ENCODE measurements around the gene RAP2C.

DNA sequence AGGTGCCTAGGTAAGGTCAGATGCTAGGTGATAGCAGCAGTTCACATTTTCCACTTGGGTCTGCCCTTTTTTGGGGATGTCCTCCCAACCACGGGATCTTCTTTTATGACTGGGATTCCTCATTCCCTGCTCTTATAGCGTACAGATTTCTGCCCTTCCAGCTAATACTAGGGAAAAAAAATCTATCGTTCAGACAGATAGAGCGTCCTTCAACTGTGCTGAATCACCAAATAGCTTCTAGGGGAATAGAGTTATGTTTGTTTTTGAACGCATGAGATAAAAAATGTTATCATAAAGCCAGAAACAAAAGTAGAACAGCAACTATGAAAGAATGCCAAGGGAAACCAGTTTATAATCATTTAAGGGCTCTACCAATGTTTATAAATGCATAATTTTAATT lies 13.0 kb downstream of the RAP2C start:
- TF ChIP-seq, protein P1, sequence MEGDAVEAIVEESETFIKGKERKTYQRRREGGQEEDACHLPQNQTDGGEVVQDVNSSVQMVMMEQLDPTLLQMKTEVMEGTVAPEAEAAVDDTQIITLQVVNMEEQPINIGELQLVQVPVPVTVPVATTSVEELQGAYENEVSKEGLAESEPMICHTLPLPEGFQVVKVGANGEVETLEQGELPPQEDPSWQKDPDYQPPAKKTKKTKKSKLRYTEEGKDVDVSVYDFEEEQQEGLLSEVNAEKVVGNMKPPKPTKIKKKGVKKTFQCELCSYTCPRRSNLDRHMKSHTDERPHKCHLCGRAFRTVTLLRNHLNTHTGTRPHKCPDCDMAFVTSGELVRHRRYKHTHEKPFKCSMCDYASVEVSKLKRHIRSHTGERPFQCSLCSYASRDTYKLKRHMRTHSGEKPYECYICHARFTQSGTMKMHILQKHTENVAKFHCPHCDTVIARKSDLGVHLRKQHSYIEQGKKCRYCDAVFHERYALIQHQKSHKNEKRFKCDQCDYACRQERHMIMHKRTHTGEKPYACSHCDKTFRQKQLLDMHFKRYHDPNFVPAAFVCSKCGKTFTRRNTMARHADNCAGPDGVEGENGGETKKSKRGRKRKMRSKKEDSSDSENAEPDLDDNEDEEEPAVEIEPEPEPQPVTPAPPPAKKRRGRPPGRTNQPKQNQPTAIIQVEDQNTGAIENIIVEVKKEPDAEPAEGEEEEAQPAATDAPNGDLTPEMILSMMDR (tag by site-specific recombination; IDR thresholded peaks at IDR 0.05): no peak
- TF ChIP-seq ZNF274 (IDR thresholded peaks at IDR 0.05; ENCODE audit: low read length): no peak
- no peak for TF ChIP-seq ZNF274 (tag by site-specific recombination; IDR thresholded peaks at IDR 0.05; ENCODE audit: borderline replicate concordance)
- TF ChIP-seq, protein P2, sequence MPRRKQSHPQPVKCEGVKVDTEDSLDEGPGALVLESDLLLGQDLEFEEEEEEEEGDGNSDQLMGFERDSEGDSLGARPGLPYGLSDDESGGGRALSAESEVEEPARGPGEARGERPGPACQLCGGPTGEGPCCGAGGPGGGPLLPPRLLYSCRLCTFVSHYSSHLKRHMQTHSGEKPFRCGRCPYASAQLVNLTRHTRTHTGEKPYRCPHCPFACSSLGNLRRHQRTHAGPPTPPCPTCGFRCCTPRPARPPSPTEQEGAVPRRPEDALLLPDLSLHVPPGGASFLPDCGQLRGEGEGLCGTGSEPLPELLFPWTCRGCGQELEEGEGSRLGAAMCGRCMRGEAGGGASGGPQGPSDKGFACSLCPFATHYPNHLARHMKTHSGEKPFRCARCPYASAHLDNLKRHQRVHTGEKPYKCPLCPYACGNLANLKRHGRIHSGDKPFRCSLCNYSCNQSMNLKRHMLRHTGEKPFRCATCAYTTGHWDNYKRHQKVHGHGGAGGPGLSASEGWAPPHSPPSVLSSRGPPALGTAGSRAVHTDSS (tag by site-specific recombination; IDR thresholded peaks at IDR 0.05): no peak
- TF ChIP-seq, protein P3, sequence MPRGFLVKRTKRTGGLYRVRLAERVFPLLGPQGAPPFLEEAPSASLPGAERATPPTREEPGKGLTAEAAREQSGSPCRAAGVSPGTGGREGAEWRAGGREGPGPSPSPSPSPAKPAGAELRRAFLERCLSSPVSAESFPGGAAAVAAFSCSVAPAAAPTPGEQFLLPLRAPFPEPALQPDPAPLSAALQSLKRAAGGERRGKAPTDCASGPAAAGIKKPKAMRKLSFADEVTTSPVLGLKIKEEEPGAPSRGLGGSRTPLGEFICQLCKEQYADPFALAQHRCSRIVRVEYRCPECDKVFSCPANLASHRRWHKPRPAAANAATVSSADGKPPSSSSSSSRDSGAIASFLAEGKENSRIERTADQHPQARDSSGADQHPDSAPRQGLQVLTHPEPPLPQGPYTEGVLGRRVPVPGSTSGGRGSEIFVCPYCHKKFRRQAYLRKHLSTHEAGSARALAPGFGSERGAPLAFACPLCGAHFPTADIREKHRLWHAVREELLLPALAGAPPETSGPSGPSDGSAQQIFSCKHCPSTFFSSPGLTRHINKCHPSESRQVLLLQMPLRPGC (tag by site-specific recombination; IDR thresholded peaks at IDR 0.05): no peak
- TF ChIP-seq KLF16 (tag by site-specific recombination; IDR thresholded peaks at IDR 0.05): no peak
- no peak for TF ChIP-seq ZNF792 (tag by site-specific recombination; IDR thresholded peaks at IDR 0.05)
- TF ChIP-seq, protein P4, sequence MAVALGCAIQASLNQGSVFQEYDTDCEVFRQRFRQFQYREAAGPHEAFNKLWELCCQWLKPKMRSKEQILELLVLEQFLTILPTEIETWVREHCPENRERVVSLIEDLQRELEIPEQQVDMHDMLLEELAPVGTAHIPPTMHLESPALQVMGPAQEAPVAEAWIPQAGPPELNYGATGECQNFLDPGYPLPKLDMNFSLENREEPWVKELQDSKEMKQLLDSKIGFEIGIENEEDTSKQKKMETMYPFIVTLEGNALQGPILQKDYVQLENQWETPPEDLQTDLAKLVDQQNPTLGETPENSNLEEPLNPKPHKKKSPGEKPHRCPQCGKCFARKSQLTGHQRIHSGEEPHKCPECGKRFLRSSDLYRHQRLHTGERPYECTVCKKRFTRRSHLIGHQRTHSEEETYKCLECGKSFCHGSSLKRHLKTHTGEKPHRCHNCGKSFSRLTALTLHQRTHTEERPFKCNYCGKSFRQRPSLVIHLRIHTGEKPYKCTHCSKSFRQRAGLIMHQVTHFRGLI (tag by site-specific recombination; IDR thresholded peaks at IDR 0.05): no peak
- TF ChIP-seq, protein P5, sequence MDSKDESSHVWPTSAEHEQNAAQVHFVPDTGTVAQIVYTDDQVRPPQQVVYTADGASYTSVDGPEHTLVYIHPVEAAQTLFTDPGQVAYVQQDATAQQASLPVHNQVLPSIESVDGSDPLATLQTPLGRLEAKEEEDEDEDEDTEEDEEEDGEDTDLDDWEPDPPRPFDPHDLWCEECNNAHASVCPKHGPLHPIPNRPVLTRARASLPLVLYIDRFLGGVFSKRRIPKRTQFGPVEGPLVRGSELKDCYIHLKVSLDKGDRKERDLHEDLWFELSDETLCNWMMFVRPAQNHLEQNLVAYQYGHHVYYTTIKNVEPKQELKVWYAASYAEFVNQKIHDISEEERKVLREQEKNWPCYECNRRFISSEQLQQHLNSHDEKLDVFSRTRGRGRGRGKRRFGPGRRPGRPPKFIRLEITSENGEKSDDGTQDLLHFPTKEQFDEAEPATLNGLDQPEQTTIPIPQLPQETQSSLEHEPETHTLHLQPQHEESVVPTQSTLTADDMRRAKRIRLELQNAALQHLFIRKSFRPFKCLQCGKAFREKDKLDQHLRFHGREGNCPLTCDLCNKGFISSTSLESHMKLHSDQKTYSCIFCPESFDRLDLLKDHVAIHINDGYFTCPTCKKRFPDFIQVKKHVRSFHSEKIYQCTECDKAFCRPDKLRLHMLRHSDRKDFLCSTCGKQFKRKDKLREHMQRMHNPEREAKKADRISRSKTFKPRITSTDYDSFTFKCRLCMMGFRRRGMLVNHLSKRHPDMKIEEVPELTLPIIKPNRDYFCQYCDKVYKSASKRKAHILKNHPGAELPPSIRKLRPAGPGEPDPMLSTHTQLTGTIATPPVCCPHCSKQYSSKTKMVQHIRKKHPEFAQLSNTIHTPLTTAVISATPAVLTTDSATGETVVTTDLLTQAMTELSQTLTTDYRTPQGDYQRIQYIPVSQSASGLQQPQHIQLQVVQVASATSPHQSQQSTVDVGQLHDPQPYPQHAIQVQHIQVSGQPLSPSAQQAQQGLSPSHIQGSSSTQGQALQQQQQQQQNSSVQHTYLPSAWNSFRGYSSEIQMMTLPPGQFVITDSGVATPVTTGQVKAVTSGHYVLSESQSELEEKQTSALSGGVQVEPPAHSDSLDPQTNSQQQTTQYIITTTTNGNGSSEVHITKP (tag by site-specific recombination; IDR thresholded peaks at IDR 0.05): no peak
- TF ChIP-seq ZNF843 (tag by site-specific recombination; IDR thresholded peaks at IDR 0.05): no peak
- no peak for TF ChIP-seq ZNF174 (tag by site-specific recombination; IDR thresholded peaks at IDR 0.05)
- TF ChIP-seq ZNF544 (tag by site-specific recombination; IDR thresholded peaks at IDR 0.05): no peak

Data from HEK293 (cell line).